Hepatocyte (in vitro differentiated cells): ENCODE results near the gene SUMF1.

Experiments used
- EZH2 ChIP-seq: fragments of 200-600 bp; sonication (generic); IDR thresholded peaks from 2 replicates; pipeline ENCODE4 v1.6.1; 2016; ENCODE audit warnings: antibody characterized with exemption, mild to moderate bottlenecking, borderline replicate concordance
- TF ChIP-seq, protein P1 (sequence below): fragments of 200-600 bp; sonication (generic); IDR thresholded peaks from 2 replicates; pipeline ENCODE4 v1.5.1; 2016; ENCODE audit warnings: antibody characterized with exemption, mild to moderate bottlenecking; ENCODE audit not compliant: poor library complexity

GRCh38 chr3:4503050-4503449, 36.0 kb upstream of the SUMF1 start:
- TF ChIP-seq, protein P1, sequence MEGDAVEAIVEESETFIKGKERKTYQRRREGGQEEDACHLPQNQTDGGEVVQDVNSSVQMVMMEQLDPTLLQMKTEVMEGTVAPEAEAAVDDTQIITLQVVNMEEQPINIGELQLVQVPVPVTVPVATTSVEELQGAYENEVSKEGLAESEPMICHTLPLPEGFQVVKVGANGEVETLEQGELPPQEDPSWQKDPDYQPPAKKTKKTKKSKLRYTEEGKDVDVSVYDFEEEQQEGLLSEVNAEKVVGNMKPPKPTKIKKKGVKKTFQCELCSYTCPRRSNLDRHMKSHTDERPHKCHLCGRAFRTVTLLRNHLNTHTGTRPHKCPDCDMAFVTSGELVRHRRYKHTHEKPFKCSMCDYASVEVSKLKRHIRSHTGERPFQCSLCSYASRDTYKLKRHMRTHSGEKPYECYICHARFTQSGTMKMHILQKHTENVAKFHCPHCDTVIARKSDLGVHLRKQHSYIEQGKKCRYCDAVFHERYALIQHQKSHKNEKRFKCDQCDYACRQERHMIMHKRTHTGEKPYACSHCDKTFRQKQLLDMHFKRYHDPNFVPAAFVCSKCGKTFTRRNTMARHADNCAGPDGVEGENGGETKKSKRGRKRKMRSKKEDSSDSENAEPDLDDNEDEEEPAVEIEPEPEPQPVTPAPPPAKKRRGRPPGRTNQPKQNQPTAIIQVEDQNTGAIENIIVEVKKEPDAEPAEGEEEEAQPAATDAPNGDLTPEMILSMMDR: no peak
- no peak for TF ChIP-seq EZH2
